Breast epithelium (tissue), 3 donors: ENCODE results near the gene NTSR2.

ENCODE experiments used
- CTCF ChIP-seq, 3 donors: fragments of 450-650 bp; IDR thresholded peaks; one replicate each; pipeline ENCODE4 v1.5.1; 2016 to 2017; ENCODE audit warnings: antibody characterized with exemption in 3 of 3, mild to moderate bottlenecking in 3 of 3, moderate library complexity in 3 of 3
- POLR2AphosphoS5 ChIP-seq, 3 donors: sonication (generic); formaldehyde crosslinking; IDR thresholded peaks; one replicate each; pipeline ENCODE4 v1.6.1; 2017; ENCODE audit warnings: antibody characterized with exemption in 3 of 3

GRCh38 chr2:11625671-11626070 lies 44.3 kb downstream of the NTSR2 start:
- no peak for TF ChIP-seq CTCF (IDR thresholded peaks at IDR 0.05)
- no peak for TF ChIP-seq POLR2AphosphoS5 (IDR thresholded peaks at IDR 0.05)
